Left forelimb (tissue), 1 donor: ENCODE results near the gene FAAH.

ENCODE experiments used
- DNase-seq: peaks from one replicate; pipeline ENCODE4 v3.0.0-alpha.2; 2018; ENCODE audit warnings: low spot score

FAAH gene

DNA sequence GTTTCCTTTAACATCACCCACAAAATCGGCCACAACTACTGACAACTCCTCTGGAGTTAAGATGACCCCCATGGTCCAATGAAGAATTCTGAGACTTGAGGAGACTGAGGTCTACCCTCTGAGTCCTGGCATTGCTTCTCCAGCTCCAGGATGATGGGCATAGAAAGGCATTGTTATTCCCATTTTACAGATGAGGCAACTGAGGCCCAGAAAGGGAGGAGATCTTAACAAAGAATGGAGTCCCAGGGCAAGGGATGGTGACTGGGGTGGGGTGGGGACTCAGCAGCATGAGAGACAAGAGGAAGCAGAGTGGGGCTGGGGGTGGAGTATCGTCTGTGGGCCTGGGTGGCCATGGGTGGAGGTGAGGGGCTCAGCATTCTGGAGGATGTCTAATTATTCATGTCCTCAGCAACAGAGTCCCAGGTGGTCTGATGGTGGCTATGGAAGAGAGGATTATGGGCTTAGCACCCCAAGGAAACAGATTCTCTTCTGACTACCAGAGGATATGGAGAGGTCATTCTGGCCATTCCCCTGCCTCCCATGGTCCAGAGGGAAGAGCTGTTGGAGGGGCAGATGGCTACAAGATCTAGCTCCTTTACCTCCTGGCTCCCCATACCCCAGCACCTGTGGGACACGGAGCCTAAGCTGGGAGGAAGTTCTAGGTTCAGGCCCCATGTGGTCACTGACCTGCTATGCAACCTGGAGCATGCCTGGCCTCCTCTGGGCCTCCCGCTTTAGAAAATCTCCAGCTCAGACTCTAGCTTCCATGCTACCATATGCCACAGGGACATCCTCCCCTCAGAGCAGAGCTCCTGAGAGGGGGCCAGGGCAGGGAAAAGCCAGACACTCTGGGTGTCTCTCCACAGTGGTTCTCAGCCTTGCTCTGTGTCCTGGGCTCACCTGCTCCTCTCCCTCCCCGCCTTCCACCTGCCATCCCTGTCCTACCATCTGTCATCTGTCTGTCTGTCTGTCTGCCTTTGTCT lies 58.1 kb downstream of the FAAH start:
- no peak for DNase-seq

GRCh38 chr1:46452931-46453325 lies 58.8 kb downstream of the FAAH start:
- no peak for DNase-seq

DNA sequence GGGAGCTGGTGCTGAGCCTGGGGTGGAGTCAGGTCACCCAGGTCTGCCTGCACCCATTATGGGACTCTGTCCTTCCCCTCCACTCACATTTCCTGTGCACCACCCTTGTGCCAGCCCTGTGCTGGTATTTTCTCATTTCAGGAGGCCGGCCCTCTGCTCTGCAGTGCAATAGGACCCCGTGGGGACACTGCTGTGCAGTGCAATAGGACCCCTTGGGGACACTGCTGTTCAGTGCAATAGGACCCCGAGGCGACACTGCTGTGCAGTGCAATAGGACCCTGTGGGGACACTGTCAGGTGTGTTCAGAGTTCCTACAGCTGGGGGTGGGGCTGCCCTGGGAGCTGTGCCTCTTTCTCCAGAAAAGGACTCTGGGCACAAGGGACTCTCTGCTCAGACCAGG lies 59.3 kb downstream of the FAAH start:
- no peak for DNase-seq

GRCh38 chr1:46455951-46456350 lies 61.8 kb downstream of the FAAH start:
- no peak for DNase-seq

GRCh38 chr1:46456411-46456963 lies 62.4 kb downstream of the FAAH start:
- no peak for DNase-seq

GRCh38 chr1:46457178-46457577 lies 63.1 kb downstream of the FAAH start:
- no peak for DNase-seq

DNA sequence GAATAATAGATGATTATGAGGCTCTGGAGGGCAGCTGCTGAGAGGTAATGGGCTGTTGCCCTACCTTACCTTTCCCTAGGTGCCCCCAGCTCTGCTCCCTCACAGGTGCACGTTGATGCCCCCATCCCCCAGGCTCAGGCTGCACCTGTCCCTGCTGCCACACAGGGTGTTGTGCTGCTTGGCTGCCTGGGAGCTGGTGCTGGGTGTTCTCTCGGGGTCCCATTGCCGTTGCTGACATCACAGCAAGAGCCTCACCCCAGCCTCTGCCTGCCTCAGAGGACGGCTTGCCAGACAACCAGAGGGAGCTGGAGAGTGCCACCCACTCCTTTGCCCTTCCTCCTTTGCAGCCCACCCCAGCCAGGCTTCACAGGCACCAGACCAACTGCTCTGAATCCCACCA lies 64.1 kb downstream of the FAAH start:
- no peak for DNase-seq

DNA sequence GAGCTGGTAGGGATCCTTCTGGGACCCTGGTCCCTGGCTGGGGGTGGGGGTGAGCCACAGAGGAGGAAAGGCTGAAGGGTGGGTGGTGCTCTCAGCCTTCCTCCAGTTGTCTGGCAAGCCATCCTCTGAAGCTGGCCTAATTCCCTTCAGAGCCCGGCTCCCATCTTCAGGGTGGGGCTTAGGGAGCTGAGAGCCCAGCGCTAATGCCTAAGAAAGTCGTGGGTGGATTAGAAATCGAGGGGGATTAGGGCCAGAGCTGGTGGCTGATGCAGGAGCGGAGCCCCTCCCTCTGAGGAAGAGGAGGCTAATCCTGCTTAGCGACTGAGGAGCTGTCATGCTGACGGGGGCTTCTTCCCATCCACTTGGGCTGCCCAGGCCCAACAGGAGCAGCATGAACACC lies 64.7 kb downstream of the FAAH start:
- no peak for DNase-seq

- no peak for DNase-seq
These were observed 65.2 kb downstream of the FAAH start for GRCh38 chr1:46459315-46459714.

DNA sequence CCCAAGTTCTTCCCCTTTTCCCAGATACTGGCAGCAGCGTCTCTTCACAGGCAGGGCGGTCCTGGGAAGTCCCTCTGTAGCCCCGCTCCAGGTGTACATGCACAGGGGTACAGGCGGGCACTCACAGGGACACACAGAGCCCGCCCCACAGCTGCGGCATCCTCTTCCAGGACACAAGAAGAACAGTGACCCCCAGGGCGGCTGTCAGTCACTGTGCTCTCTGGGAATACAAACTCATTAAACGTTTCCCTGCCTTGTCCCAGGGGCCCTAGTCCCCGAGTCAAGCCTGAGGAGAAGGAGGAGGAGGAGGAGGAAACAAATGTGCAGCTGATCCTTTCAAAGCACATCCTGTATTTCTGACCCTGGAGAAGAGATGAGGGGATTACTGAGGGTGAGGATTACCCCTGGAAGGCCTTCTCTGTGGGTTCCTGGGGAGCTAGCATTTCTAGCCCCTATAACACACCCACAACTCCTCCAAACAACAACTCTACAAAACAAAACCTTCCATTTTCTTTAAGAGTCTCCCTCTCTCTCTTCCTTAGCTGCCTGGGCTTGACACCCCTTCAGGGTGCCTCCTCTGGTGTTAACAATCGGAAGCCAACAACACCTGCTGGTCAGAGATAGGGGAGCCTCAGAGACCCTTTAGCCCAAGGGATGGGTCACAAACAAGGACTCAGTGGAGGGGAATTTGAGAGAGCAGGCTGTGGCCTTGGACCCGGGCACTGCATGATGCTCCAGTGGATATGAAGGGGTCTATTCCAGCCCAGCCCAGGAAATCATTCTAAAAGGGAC lies 67.1 kb downstream of the FAAH start:
- no peak for DNase-seq

GRCh38 chr1:46461809-46462448 lies 67.8 kb downstream of the FAAH start:
- DNase-seq: no peak
